Measurements from ENCODE around the gene ISOC2. TPM values are rescaled to one million over a fixed set of nuclear protein-coding genes. Genes with fewer than 3 reads are reported as not detected.
A peak's percentile ranks its signal among the peaks of the same experiment; 100 is the strongest.

The ISOC2 gene
- polyA plus RNA-seq, 3 donors, result 14.8 to 20.2 (median 14.9) TPM

GRCh38 chr19:55460670-55461258 is 678 bp downstream of the ISOC2 start:
- intact Hi-C loops (cut with micrococcal nuclease), result loop anchor here in 1 of 2 donors (2.0 kb wide), 1 partner anchor 52 kb away; no protein-coding TSS in a partner anchor
- WGBS (ENCODE audit: insufficient coverage), result 52% methylated on average over 14 of the region's 24 CpGs
- H4K20me1 ChIP-seq (ENCODE audit: insufficient read depth, low read length), result no peaks in the 10 kb centered on the region
- H3K4me3 ChIP-seq (replicated peaks in 1 of 3; ENCODE audit: low read depth in 2 of 3, low read length in 3 of 3), result peak overlapping the region; percentile 48 to 83 (median 72)
- Mint-ChIP-seq H3K4me3 (peak overlapping the region; percentile 87 to 94), H3K27ac (peak overlapping the region; percentile 46 to 94 (median 81)), H3K27me3 (ENCODE audit: low read depth in 3 of 3) (peaks cover 0 to 3% (median 3%) of the 10 kb centered on the region in 3 donors), H3K36me3 (peaks cover 0 to 12% of the 10 kb centered on the region in 2 donors), H3K9me3 (peaks cover 0 to 2% (median 0%) of the 10 kb centered on the region in 7 donors), H3K4me1 (peaks cover 18% of the 10 kb centered on the region)
- no peak for TF ChIP-seq CTCF (IDR thresholded peaks at IDR 0.05)
- H3K9ac ChIP-seq (ENCODE audit: insufficient read depth, low read length, poor library complexity, severe bottlenecking), result peak overlapping the region; percentile 86
- H3K4me2 ChIP-seq (replicated peaks; ENCODE audit: extremely low read depth, low read length, poor library complexity, severe bottlenecking), result peak overlapping the region; percentile 77
- DNase-seq, result peak; percentile 21 to 41 (median 23)
- peak overlapping the region; percentile 76 to 90 for H3K27ac ChIP-seq (ENCODE audit: low read depth in 1 of 2, low read length in 2 of 2)
- peaks cover 15 to 24% of the 10 kb centered on the region in 2 donors for H3K4me1 ChIP-seq (ENCODE audit: control insufficient read depth in 1 of 2, insufficient read depth in 2 of 2, low read length in 2 of 2)
- no peaks in the 10 kb centered on the region for H3K9me3 ChIP-seq (replicated peaks in 1 of 2; ENCODE audit: control insufficient read depth in 1 of 2, insufficient read depth in 1 of 2, low read length in 2 of 2)
- H2AFZ ChIP-seq (ENCODE audit: insufficient read depth, low read depth, low read length, poor library complexity, severe bottlenecking), result peak overlapping the region; percentile 84
- H3K36me3 ChIP-seq (replicated peaks in 1 of 2; ENCODE audit: control insufficient read depth in 1 of 2, insufficient read depth in 2 of 2, low read length in 2 of 2), result no peaks in the 10 kb centered on the region
- no peaks in the 10 kb centered on the region for H3K79me2 ChIP-seq (ENCODE audit: insufficient read depth, low read length)
- H3K27me3 ChIP-seq (ENCODE audit: control insufficient read depth in 2 of 2, insufficient read depth in 2 of 2, low read length in 2 of 2), result no peaks in the 10 kb centered on the region

DNA sequence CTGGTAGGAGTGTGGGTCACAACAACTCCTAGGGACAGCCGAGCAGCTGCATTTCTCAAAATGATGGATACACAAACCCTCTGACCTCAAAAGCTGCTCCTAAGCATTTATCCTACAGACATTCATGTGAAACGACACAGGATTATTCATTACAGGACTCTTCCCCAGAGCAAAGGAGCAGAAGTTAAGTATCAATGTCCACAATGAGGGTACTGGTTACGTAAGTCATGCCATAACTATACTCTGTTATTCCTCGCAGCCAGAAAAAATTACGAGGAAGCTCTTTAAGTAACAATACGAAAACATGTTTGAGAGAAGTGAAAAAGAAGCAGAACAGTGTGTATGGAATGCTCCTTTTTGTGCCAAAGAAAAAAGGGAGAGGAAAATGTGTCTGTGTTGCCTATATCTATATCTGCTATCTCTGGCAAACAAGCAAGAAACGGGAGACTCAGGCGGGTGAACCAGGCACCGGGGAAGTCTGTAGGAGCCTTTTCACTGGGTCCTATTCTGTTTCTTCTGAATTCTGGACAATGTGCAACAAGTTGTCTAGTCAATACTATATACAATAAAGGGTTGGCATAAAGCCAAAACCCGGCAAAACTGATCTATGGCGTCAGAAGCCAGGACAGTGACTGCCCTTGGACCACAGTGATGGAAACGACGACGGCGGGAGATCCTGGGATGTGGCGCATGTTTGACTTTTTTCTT is 1.3 kb downstream of the ISOC2 start:
- peak overlapping the region in 4 of 7 donors; percentile 23 to 80 (median 52) for H3K27ac Mint-ChIP-seq
- peaks cover 18% of the 10 kb centered on the region for H3K4me1 Mint-ChIP-seq
- no peak for DNase-seq
- WGBS (ENCODE audit: insufficient coverage), result 72% methylated on average over 2 of the region's 16 CpGs
- H3K9ac ChIP-seq (ENCODE audit: insufficient read depth, low read length, poor library complexity, severe bottlenecking), result no peak overlapping the region
- no peak for TF ChIP-seq CTCF (IDR thresholded peaks at IDR 0.05)
- H3K9me3 ChIP-seq (replicated peaks in 1 of 2; ENCODE audit: control insufficient read depth in 1 of 2, insufficient read depth in 1 of 2, low read length in 2 of 2), result no peaks in the 10 kb centered on the region
- peak overlapping the region in 1 of 2 donors; percentile 87 for H3K4me3 Mint-ChIP-seq
- peaks cover 15 to 24% of the 10 kb centered on the region in 2 donors for H3K4me1 ChIP-seq (ENCODE audit: control insufficient read depth in 1 of 2, insufficient read depth in 2 of 2, low read length in 2 of 2)
- peaks cover 0 to 3% (median 0%) of the 10 kb centered on the region in 7 donors for H3K9me3 Mint-ChIP-seq
- no peak overlapping the region for H3K4me2 ChIP-seq (replicated peaks; ENCODE audit: extremely low read depth, low read length, poor library complexity, severe bottlenecking)
- peaks cover 0 to 5% of the 10 kb centered on the region in 2 donors for H3K36me3 ChIP-seq (replicated peaks in 1 of 2; ENCODE audit: control insufficient read depth in 1 of 2, insufficient read depth in 2 of 2, low read length in 2 of 2)
- peaks cover 0 to 3% (median 3%) of the 10 kb centered on the region in 3 donors for H3K27me3 Mint-ChIP-seq (ENCODE audit: low read depth in 3 of 3)
- H3K27me3 ChIP-seq (ENCODE audit: control insufficient read depth in 2 of 2, insufficient read depth in 2 of 2, low read length in 2 of 2), result no peaks in the 10 kb centered on the region
- H2AFZ ChIP-seq (ENCODE audit: insufficient read depth, low read depth, low read length, poor library complexity, severe bottlenecking), result no peak overlapping the region
- no peak overlapping the region for H3K27ac ChIP-seq (ENCODE audit: low read depth in 1 of 2, low read length in 2 of 2)
- intact Hi-C loops (cut with micrococcal nuclease), result loop anchor here (2.0 to 10.0 kb wide), 3 partner anchors 51 to 315 kb away; partner anchors contain the start of gene TNNT1 (in 1 of the 2)
- H3K36me3 Mint-ChIP-seq, result peaks cover 1 to 17% of the 10 kb centered on the region in 2 donors
- H3K4me3 ChIP-seq (replicated peaks in 1 of 3; ENCODE audit: low read depth in 2 of 3, low read length in 3 of 3), result no peak overlapping the region
- H3K79me2 ChIP-seq (ENCODE audit: insufficient read depth, low read length), result no peaks in the 10 kb centered on the region
- H4K20me1 ChIP-seq (ENCODE audit: insufficient read depth, low read length), result peaks cover 2% of the 10 kb centered on the region
